DMS153 (cell line): ENCODE data around the gene SULT4A1.

Source experiments
- DNase-seq: peaks from one replicate; lab custom pipeline; 2025; lab: John Stamatoyannopoulos, UW

SULT4A1 gene

DNA sequence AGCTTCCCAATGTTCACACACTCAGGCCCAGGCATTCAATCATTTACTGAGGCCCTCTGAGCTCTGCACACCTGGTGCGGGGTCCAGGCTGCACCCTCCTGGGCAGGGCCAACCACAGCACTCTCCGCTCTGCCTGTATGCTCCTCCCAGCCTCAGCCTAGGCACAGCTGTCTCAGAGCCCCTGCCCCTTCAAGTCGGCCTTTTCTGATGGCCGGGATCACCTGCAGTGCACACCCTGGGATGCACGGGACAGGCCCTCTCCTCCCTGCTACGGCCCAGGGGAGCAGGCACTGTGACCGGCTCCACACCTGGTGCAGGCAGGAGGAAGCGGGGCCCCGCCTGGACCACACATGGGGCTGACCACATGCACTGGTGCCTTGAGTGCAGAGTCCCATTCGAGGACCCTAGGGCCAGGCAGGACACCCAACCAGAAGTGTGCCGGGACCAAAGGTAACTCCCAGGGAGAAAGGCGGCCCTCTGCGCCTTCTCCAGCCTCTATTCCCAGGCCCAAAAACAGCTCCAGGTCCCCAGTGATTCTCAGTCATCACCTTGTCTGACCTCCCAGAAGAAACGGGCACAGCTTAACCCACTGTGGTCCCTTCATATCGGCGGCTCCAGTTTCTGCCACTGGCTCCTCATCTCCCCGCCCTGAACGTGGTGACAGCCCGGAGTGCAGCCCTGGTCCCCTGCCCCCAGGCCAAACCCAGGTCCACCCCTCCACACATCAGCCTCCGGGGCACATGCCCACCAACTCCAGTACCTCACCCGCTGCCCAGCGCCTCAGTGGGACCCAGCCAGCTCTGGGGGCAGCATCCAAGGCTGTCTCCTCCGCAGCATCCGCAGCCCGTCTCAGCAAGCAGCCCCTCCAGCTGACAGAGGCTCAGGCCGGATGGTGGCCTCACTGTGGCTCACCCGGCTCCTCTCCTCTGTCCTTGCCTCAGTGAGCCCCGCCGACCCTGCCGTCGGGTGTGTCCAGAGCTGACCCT is 17.5 kb downstream of the SULT4A1 start:
- no peak for DNase-seq

- DNase-seq: no peak
Observed at GRCh38 chr22:43843783-43844530, 18.4 kb downstream of the SULT4A1 start.

DNA sequence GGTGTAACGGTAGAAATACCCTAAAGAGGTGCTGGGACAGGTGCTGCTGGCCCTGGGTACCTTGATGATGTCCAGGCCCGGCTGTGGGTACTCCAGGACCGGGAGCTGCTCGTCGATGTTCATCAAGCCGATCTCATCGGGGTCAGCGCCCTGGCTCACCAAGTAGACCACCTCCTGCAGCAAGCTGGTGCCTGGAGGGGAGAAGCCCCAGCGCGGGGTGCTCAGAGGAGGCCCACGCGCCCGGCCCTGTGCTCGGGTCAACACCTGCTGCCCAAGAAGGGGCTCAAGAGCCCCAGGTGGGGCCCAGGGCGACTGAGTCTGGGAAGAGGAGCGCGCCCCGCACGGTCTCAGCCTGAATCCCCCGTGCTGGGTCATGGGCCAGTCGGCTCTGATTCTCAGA is 20.6 kb downstream of the SULT4A1 start:
- no peak for DNase-seq

- DNase-seq: no peak
Observed at GRCh38 chr22:43840851-43841250, 21.5 kb downstream of the SULT4A1 start.

DNA sequence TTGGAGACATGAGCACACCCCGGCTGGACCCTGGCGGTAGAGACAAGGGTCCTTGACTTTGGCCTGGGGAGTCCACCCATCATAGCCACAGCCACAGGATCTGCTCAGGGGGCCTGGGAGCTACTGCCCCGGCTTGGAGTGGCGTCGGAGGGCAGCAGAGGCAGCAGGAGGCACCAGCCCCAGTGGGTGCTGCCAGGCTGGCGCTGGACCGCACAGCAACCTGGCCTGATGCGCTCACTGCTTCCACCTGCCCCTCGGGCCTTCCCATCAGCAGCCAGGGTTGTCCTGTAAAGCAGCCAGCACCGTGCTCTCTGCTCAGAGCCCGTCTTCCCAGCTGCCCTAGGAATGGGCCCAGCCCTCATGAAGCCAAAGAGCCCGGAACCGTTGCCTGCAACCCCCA is 21.9 kb downstream of the SULT4A1 start:
- no peak for DNase-seq

DNA sequence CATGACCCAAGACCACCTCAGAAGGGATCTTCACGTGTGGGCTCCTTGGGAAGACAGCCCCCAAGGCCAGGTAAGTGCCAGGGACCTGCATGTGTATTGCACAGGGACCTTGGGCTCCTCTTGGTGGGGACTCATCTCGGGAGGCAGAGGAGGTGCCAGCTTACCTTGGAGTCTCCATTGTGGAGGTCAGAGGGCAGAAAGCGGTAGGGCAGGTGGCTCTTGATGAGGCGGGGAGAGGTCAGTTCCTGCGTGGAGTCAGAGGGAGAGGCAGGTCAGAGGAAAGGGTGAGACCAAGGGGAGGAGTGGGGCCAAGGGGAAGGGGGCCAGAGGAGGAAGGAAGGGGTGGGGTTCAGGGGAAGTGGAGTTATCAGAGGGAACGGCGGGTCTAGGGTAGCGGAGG is 22.5 kb downstream of the SULT4A1 start:
- no peak for DNase-seq

- no peak for DNase-seq
Observed at GRCh38 chr22:43838571-43839307, 23.6 kb downstream of the SULT4A1 start.

DNA sequence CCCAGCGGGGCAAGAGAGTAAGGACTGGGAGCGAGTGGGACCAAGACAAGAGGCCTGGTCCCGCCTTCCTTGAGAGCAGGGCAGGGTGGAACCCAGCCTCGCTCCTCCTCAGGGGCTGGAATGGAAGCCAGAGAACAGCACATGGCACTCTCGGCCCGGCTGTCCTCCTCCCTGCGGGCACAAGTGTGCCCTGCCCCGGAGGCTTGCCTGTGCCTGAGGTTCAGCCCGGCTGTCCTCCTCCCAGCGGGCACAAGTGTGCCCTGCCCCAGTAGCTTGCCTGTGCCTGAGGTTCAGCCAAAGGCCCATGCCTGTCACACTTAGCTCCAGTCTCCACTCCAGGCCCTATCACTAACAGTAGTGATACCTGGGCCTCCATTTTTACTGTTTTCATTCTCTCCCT is 24.2 kb downstream of the SULT4A1 start:
- no peak for DNase-seq

DNA sequence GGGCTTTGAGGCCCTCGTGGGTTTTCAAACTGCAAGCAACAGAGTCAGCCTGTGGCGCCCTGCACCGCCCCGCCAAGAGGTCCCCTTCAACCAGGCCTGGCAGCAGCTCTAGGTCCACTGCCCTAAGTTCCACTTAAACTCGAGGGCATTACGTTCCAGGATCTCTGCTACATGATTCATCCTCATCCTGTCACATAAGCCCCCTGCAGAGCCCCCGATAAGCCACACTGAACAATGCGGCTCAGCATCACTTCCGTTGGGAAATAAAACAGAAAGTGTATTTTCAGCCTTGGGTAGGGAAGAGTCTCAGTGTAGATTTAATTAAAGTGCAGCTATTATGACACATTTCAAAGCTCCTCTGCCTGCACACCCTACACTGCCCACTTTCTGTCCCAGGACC is 24.6 kb downstream of the SULT4A1 start:
- DNase-seq: no peak

DNA sequence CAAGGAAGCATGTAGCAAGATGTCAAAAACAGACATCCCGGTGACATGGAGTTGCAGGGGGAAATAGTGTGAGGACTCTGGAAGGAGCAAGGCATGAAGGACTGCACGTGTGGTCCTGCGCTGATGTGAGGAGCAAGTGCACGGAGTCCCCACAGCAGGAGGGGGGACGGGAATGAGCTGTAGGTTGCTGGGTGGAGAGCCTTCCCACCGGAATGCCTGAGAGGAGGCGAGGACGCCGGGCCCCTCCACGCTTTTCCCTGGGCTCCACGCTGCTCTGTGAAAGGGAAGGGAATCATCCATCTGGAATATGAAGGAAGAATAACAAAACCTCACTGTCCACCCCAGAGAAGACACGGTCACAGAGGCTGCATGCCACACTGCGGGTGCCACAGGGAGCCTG is 26.6 kb downstream of the SULT4A1 start:
- DNase-seq: no peak

GRCh38 chr22:43835166-43835565 is 27.1 kb downstream of the SULT4A1 start:
- no peak for DNase-seq

DNA sequence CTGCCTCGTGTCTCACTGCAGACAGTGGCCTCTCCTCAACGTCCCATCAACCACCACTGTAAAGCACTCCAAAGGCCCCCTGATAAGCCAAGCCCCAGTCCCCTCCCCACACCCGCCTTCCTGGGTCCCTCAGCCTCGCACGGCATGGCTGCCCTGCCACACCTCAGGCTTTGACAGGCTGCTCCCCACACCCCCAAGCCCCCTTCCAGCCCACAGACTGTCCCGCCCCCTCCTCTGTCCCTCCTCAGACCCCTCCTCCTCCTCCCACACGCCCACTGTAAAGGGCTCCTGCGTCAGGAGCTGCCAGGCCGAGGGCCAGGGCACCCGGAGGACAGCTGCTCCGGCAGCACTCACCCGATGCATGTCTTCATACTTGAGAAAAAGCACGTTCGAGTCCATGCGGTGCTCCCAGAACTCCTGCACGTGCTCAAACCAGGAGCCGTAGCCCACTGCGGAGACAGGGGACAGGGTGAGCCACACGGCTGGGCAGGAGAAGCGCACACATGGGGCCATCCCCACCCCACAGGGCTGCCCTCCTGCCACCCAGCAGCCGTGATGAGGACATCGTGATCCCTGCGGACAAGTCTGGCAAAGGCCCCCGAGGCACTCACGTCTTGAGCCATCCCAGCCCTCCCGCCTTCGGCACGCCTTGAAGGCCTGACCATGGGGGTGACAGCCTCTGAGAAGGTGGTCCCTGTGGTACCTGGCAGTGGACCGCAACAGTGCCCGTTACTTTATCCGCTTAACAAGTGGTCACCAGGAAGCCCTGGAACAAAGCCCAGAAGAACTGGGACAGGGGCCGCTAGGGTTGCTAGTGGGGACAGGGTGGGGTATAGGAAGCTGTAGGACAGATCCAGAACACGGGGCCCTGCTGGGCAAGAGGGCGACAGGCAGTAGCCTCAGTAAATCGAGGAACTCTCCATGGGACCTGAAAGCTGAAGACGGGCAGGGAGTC is 28.8 kb downstream of the SULT4A1 start:
- DNase-seq: no peak

DNA sequence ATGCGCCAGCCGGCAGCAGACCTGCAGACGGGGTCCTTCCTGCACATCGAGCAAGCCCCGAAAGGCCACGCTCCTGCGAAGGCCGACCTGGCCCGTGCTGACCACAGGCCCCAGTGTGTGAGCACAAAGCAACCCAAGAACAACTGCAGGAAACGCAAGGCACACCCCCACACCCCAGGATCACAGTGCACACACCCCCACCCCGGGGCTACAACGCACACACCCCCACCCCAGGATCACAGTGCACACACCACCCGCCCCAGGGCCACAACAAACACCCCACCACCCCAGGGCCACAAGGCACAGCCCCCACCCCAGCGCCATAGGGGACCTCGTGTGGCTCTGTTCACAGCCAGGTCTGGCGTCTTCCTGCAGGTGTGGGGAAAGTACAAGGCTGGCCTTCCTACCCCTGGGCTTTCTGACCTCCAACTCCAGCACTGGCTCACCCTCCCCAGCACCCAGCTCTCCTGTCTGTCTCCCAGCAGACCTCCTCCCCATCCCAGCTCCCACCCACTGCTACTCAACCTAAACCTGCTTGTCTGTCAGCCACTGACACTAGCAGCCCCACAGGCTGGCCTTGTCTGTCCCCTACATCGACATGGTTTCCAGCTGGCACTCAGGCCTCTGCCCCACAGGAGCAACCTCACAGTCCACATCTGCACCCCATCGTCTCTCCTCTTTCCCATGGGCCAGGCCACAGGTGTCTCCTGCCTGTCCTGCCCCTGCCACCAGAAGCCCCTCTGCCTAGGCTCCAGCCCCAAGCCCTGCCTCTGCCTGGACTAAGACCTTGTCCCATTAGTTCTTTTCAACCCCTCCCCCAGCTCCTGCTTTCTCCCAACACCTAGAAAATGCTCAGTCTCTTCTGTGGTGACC is 29.7 kb downstream of the SULT4A1 start:
- DNase-seq: no peak

DNA sequence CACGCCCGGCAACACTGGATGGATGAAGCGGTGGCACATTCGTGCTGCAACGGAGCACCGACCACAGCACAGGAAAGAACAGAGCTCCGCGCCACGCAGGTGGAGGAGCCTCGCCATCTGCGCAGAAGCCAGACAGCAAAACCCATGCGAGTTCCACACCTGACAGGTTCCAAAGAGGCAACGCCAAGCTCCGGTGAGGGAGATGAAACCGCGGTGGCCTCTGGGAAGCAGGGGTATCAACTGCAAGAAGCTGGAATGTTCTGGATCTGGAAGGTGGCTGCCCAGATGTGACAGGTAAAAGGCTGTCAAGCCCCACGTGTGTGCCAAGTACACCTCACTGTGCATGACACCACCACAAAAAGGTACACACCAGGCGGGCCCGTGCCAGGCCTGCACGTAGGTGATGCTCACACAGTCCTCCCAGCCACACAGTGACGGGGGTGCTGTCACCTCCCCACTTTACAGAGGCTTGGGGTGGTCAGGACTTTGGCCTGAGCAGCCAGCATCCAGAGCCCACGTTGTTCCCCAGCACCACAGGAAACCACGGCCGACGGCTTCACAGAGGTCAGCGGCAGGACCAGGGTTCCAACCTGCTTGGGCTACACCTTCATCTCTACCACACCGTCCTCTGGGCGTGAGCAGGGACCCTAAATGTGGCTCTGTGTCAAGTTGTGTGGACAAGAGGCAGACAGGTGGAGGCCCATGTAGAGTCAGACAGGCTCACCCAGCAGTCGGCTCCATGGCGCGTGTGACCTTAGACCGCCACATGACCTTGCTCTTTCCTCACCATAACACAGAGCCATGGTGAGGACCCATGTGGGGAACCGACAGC is 30.5 kb downstream of the SULT4A1 start:
- no peak for DNase-seq

GRCh38 chr22:43830931-43831560 is 31.3 kb downstream of the SULT4A1 start:
- no peak for DNase-seq

GRCh38 chr22:43829904-43830851 is 32.1 kb downstream of the SULT4A1 start:
- no peak for DNase-seq

DNA sequence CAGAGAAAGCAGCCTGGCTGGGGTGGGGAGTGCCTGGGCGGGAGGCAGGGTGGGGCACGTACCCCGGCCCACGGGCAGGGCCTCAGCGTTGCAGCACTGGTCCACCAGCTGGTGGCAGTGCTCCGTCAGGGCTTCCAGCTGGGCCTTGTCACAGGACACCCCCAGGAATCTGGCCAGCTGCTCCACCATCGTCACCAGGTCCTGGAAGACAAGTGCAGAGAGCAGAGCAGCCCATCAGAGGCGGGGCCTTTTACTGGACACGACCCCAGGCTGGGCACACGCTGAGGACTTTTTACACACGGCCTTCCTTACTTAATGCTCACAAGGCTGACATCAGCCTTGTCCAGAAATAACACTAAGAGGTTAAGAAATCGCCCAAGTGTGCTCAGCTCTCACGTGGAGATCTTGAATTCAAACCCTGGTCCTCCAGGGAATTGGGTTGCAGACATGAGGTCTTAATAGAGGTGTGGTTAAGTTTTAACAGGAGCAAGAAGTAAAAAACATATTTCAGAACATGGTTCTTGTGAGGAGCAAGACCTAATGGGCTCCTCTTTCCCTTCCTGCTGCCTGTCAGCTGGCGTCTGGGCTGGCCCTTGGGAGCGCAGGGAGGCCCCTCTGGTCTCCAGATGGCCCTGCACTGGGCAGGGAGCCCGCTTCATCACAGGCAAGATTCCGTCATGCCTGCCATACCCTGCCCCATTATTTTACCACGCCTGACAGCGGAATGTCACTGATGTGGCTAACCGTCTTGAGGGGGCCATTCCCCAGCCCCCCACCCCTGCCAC is 33.1 kb downstream of the SULT4A1 start:
- DNase-seq: no peak
